Measurements from ENCODE around the gene RAB27A.

The RAB27A gene

DNA sequence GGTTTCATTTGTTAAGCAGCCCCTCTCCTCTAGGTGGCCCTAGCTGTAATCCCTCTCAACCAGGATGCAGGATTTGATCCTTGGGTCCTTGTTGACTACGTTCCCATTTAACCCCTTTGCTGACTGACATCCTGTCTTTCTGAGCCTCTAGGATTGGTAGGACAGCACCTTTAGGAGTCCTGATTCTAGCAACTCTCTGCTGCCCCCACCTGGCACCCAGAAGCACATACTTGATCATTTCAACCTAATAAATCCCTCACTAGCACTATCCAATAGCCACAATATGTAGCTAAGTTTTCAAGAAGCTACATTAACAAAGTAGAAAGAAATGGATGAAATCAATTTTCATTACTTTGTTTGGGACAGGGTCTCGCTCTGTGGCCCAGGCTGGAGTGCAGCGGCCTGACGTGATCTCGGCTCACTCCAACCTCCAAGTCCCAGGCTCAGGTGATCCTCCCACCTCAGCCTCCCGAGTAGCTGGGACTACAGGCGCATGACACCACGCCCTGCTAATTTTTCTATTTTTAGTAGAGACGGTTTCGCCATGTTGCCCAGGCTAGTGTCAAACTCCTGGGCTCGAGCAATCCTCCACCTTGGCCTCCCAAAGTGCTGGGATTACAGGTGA lies 121.2 kb downstream of the RAB27A start:
- TF ChIP-seq, protein P1, sequence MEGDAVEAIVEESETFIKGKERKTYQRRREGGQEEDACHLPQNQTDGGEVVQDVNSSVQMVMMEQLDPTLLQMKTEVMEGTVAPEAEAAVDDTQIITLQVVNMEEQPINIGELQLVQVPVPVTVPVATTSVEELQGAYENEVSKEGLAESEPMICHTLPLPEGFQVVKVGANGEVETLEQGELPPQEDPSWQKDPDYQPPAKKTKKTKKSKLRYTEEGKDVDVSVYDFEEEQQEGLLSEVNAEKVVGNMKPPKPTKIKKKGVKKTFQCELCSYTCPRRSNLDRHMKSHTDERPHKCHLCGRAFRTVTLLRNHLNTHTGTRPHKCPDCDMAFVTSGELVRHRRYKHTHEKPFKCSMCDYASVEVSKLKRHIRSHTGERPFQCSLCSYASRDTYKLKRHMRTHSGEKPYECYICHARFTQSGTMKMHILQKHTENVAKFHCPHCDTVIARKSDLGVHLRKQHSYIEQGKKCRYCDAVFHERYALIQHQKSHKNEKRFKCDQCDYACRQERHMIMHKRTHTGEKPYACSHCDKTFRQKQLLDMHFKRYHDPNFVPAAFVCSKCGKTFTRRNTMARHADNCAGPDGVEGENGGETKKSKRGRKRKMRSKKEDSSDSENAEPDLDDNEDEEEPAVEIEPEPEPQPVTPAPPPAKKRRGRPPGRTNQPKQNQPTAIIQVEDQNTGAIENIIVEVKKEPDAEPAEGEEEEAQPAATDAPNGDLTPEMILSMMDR (IDR thresholded peaks at IDR 0.05; ENCODE audit: low read depth, low read length), result peak; percentile 85

DNA sequence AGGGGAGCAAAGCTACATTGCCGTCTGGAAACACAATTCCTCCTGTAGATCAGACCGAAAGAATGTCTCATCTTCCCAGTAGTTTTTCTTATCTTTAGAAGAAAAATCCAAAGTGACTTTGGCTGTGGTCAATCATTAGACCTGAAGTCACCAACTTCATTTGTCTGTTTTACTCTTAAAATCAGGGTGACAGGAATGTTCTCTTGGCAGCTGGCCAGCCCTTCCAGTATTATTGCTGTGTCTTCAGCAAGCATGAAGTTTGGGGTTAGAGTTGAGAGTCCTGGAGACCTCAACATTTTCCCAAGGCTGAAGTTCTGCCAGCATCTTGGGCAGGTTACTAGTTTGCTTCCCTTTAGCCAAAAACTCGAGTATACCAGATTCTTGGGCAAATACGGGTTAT lies 125.3 kb downstream of the RAB27A start:
- no peak for DNase-seq (ENCODE audit: extremely low read depth, low read depth)
- TF ChIP-seq, protein P1 (IDR thresholded peaks at IDR 0.05; ENCODE audit: low read depth, low read length), result no peak

More for the DNA sequence above, 121.2 kb downstream of the RAB27A start:
- DNase-seq (ENCODE audit: extremely low read depth, low read depth), result peak; percentile 18
